Natural killer cell (primary cell): ENCODE data around the gene TARS2. TPM values are rescaled to one million over a fixed set of nuclear protein-coding genes. Genes with fewer than 3 reads are reported as not detected.

Source experiments
- ATAC-seq, 3 donors: fragments of 150-1000 bp in 2 of 3; fragments of 200-7000 bp in 1 of 3; cut with Tn5 transposase; 1 replicate in 1 of 3; 2 replicates in 2 of 3; pipeline ENCODE4 v1.10.0; 2021; ENCODE audit warnings: mild to moderate bottlenecking in 2 of 3, moderate library complexity in 2 of 3
- DNase-seq, 2 donors: peaks; one replicate each; pipeline versions ENCODE4 v3.0.0 to v3.0.0-alpha.2; 2013 to 2021; ENCODE audit warnings: mixed read lengths in 1 of 2
- H3K27ac ChIP-seq: one replicate; pipeline ENCODE4 v1.5.1; 2013; ENCODE audit warnings: mild to moderate bottlenecking, low read length
- H3K27me3 ChIP-seq: one replicate; pipeline ENCODE4 v1.6.1; 2013; ENCODE audit warnings: low read length; ENCODE audit not compliant: control insufficient read depth, insufficient read depth
- H3K36me3 ChIP-seq: one replicate; pipeline ENCODE4 v1.6.1; 2013; ENCODE audit warnings: low read length; ENCODE audit not compliant: control insufficient read depth, insufficient read depth
- H3K4me1 ChIP-seq: one replicate; pipeline ENCODE4 v1.6.1; 2013; ENCODE audit warnings: low read length; ENCODE audit not compliant: control insufficient read depth, insufficient read depth
- H3K4me3 ChIP-seq: one replicate; pipeline ENCODE4 v1.5.1; 2013; ENCODE audit warnings: low read length
- H3K9me3 ChIP-seq: one replicate; pipeline ENCODE4 v1.6.1; 2013; ENCODE audit warnings: low read length; ENCODE audit not compliant: control insufficient read depth, insufficient read depth
- H3K27ac Mint-ChIP-seq, 2 donors: one replicate each; pipeline ENCODE4 v1.8.0; 2022; ENCODE audit warnings: mild to moderate bottlenecking in 2 of 2, mixed read lengths in 2 of 2, moderate library complexity in 1 of 2
- H3K27me3 Mint-ChIP-seq, 2 donors: one replicate each; pipeline ENCODE4 v1.8.0; 2022; ENCODE audit warnings: low read depth in 2 of 2, mixed read lengths in 2 of 2
- H3K36me3 Mint-ChIP-seq: one replicate; pipeline ENCODE4 v1.8.0; 2022; ENCODE audit warnings: mixed read lengths
- H3K4me1 Mint-ChIP-seq, 2 donors: one replicate each; pipeline ENCODE4 v1.8.0; 2022; ENCODE audit warnings: mixed read lengths in 2 of 2
- H3K4me3 Mint-ChIP-seq: one replicate; pipeline ENCODE4 v1.8.0; 2022; ENCODE audit warnings: mild to moderate bottlenecking, moderate library complexity, mixed read lengths
- H3K9me3 Mint-ChIP-seq, 2 donors: one replicate each; pipeline ENCODE4 v1.8.0; 2022; ENCODE audit warnings: mixed read lengths in 2 of 2
- CTCF ChIP-seq: fragments of 200-600 bp; IDR thresholded peaks from one replicate; pipeline ENCODE4 v1.8.0; 2022; ENCODE audit warnings: antibody characterized with exemption
- WGBS: methylation state at CpG from one replicate; pipeline ENCODE4 v1.1.7; 2013; ENCODE audit warnings: missing lambda C conversion rate; ENCODE audit not compliant: insufficient coverage; 5-methylcytosine and 5-hydroxymethylcytosine counted together
- intact Hi-C: fragments of 100-400 bp; cut with micrococcal nuclease; formaldehyde crosslinking; loops from one replicate; pipeline ENCODE4 v1.14.2; 2022
- total RNA-seq, 4 donors: library from RNA; stranded (reverse); fragments of 120-200 nt in 1 of 4; gene quantifications; one replicate each; pipeline versions ENCODE4 v1.2.3 to v1.2.4, GENCODE V29; 2013 to 2022

Gene TARS2
- total RNA-seq, 3 donors from 2014 or later (not counting 1 experiment from before 2014, with no cell fraction given), result 34.7 to 50.0 (median 44.9) TPM

GRCh38 chr1:150515328-150516049 lies 28.3 kb downstream of the TARS2 start, which contains the start of gene FALEC:
TSS of gene FALEC (plus strand) at chr1:150515752.
- Histone ChIP-seq H3K9me3 (no peaks in the 10 kb centered on the region), H3K36me3 (no peaks in the 10 kb centered on the region), H3K27me3 (no peaks in the 10 kb centered on the region), H3K4me3 (peak within 1 kb of the TSS; percentile 91), H3K4me1 (peaks cover 16% of the 10 kb centered on the region), H3K27ac (peak within 1 kb of the TSS; percentile 60)
- ATAC-seq (peak; percentile 99 to 100 (median 100)), DNase-seq (peak; percentile 89 to 95)
- Mint-ChIP-seq H3K4me1 (peaks cover 8 to 22% of the 10 kb centered on the region in 2 donors), H3K36me3 (no peaks in the 10 kb centered on the region), H3K9me3 (no peaks in the 10 kb centered on the region), H3K27me3 (no peaks in the 10 kb centered on the region), H3K4me3 (peak within 1 kb of the TSS; percentile 93), H3K27ac (peak within 1 kb of the TSS; percentile 62 to 77)
- no peak for TF ChIP-seq CTCF
- intact Hi-C loops, result loop anchor here (1.0 kb wide), 2 partner anchors 114 to 234 kb away; partner anchors contain the start of gene ENSA
- under 1% methylated on average over 54 of the region's 54 CpGs for WGBS

DNA sequence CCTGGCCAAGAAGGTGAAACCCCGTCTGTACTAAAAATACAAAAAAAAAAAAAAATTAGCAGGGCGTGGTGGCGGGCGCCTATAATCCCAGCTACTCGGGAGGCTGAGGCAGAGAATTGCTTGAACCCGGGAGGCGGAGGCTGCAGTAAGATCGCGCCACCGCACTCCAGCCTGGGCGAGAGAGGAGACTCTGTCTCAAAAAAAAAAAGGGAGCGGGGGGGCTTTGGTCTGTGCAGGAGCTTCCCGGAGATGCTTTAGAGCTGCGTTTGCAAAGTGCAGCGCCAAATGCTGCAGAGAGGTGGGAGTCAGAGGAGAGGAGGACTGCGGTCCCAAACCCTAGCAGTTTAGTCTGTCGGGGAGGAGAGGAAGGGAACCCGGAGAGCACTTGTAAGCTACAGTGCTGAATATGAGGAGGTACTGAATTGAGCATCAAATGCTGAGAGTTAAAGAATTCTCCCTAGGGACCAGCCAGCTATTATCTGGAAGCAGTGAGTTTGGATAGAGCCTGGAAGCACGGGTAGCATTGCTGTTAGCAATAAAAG lies 28.9 kb downstream of the TARS2 start:
- Mint-ChIP-seq H3K27me3 (no peaks in the 10 kb centered on the region), H3K4me1 (peaks cover 8 to 18% of the 10 kb centered on the region in 2 donors), H3K27ac (peak overlapping the region; percentile 62 to 77), H3K4me3 (peak overlapping the region; percentile 93), H3K36me3 (no peaks in the 10 kb centered on the region), H3K9me3 (no peaks in the 10 kb centered on the region)
- Histone ChIP-seq H3K4me3 (peak overlapping the region; percentile 91), H3K27ac (no peak overlapping the region), H3K9me3 (no peaks in the 10 kb centered on the region), H3K36me3 (no peaks in the 10 kb centered on the region), H3K4me1 (peaks cover 16% of the 10 kb centered on the region), H3K27me3 (no peaks in the 10 kb centered on the region)
- TF ChIP-seq CTCF, result no peak
- WGBS, result 2% methylated on average over 18 of the region's 19 CpGs
- DNase-seq (peak in 1 of 2 donors; percentile 42), ATAC-seq (no peak)
- intact Hi-C loops, result no loop called here

- intact Hi-C loops, result no loop called here
These were observed 29.4 kb downstream of the TARS2 start for GRCh38 chr1:150516616-150517015.

More at GRCh38 chr1:150516616-150517015, 29.4 kb downstream of the TARS2 start:
- Mint-ChIP-seq H3K27ac (peak overlapping the region; percentile 62 to 77), H3K4me1 (peaks cover 8 to 18% of the 10 kb centered on the region in 2 donors), H3K36me3 (no peaks in the 10 kb centered on the region), H3K9me3 (no peaks in the 10 kb centered on the region), H3K27me3 (no peaks in the 10 kb centered on the region), H3K4me3 (peak overlapping the region; percentile 93)
- DNase-seq (peak in 1 of 2 donors; percentile 27), ATAC-seq (no peak)
- no peak overlapping the region for H3K4me3 ChIP-seq
- peaks cover 16% of the 10 kb centered on the region for H3K4me1 ChIP-seq
- no peaks in the 10 kb centered on the region for H3K9me3 ChIP-seq
- H3K27me3 ChIP-seq, result no peaks in the 10 kb centered on the region
- H3K36me3 ChIP-seq, result no peaks in the 10 kb centered on the region
- no peak overlapping the region for H3K27ac ChIP-seq
- 88% methylated on average over 1 of the region's 4 CpGs for WGBS
- no peak for TF ChIP-seq CTCF
